VCaP (cell line): ENCODE data around the gene PRKG1.

Experiments used
- H3K27ac ChIP-seq: fragments of 450-650 bp; 2 replicates; pipeline ENCODE4 v1.5.1; 2017
- CTCF ChIP-seq: fragments of 450-650 bp; conservative IDR thresholded peaks from 2 replicates; pipeline ENCODE4 v1.5.1; 2017; ENCODE audit warnings: mild to moderate bottlenecking, moderate library complexity

PRKG1 gene

GRCh38 chr10:51918440-51918839, 844.2 kb downstream of the PRKG1 start:
- H3K27ac ChIP-seq: no peak overlapping the region
- no peak for TF ChIP-seq CTCF

- no peak overlapping the region for H3K27ac ChIP-seq
- TF ChIP-seq CTCF: no peak
Measured at GRCh38 chr10:51918884-51919325, 844.6 kb downstream of the PRKG1 start.

- no peak overlapping the region for H3K27ac ChIP-seq
- no peak for TF ChIP-seq CTCF
Measured at GRCh38 chr10:51920672-51921071, 846.4 kb downstream of the PRKG1 start.

GRCh38 chr10:51924359-51924758, 850.1 kb downstream of the PRKG1 start:
- TF ChIP-seq CTCF: no peak

GRCh38 chr10:51926337-51926736, 852.0 kb downstream of the PRKG1 start:
- no peak overlapping the region for H3K27ac ChIP-seq
- TF ChIP-seq CTCF: no peak

More at GRCh38 chr10:51924359-51924758, 850.1 kb downstream of the PRKG1 start:
- H3K27ac ChIP-seq: no peak overlapping the region

- TF ChIP-seq CTCF: no peak
Measured at GRCh38 chr10:51928162-51928561, 853.9 kb downstream of the PRKG1 start.

GRCh38 chr10:51932530-51932929, 858.2 kb downstream of the PRKG1 start:
- no peak overlapping the region for H3K27ac ChIP-seq
- TF ChIP-seq CTCF: no peak

More at GRCh38 chr10:51928162-51928561, 853.9 kb downstream of the PRKG1 start:
- no peak overlapping the region for H3K27ac ChIP-seq
